BLaER1 treated with 17β-estradiol and CSF1 and Interleukin-3, amounts not matched to agents 10 nM and 100 nM (cell line): ENCODE results near the gene GIMAP8.

Source experiments
- H3K27ac ChIP-seq, 11 experiments: shearing (Covaris generic); formaldehyde crosslinking; 2 replicates each; pipeline ENCODE4 v1.8.1; 2022
- H3K27me3 ChIP-seq, 11 experiments: shearing (Covaris generic); formaldehyde crosslinking; 2 replicates each; pipeline ENCODE4 v1.8.1; 2022
- H3K36me3 ChIP-seq, 11 experiments: shearing (Covaris generic); formaldehyde crosslinking; 2 replicates each; pipeline ENCODE4 v1.8.1; 2022
- H3K4me1 ChIP-seq, 10 experiments: shearing (Covaris generic); formaldehyde crosslinking; 2 replicates each; pipeline ENCODE4 v1.8.1; 2022
- H3K4me2 ChIP-seq, 11 experiments: shearing (Covaris generic); formaldehyde crosslinking; 2 replicates each; pipeline ENCODE4 v1.8.1; 2022
- H3K4me3 ChIP-seq, 10 experiments: shearing (Covaris generic); formaldehyde crosslinking; 2 replicates each; pipeline ENCODE4 v1.8.1; 2022
- H3K9ac ChIP-seq, 11 experiments: shearing (Covaris generic); formaldehyde crosslinking; 2 replicates each; pipeline ENCODE4 v1.8.1; 2022
- H3K9me3 ChIP-seq, 11 experiments: shearing (Covaris generic); formaldehyde crosslinking; replicated peaks in 1 of 11; 2 replicates each; pipeline ENCODE4 v1.8.1; 2022
- H4K20me1 ChIP-seq, 11 experiments: shearing (Covaris generic); formaldehyde crosslinking; 2 replicates each; pipeline ENCODE4 v1.8.1; 2022
- Cebpa-rat ChIP-seq, 11 experiments: shearing (Covaris generic); IDR thresholded peaks; 2 replicates each; pipeline ENCODE4 v1.8.1; 2022

Gene GIMAP8

GRCh38 chr7:150429699-150430098, 20.7 kb upstream of the GIMAP8 start:
- Histone ChIP-seq H3K27ac (peak overlapping the region in 6 of 11 experiments; percentile 63 to 79 (median 71); a peak in 12 of 22 replicates), H3K27me3 (peaks cover 0 to 26% (median 0%) of the 10 kb centered on the region in 11 experiments; a peak in 5 of 22 replicates), H4K20me1 (no peaks in the 10 kb centered on the region; a peak in 1 of 22 replicates), H3K9ac (peak overlapping the region in 2 of 11 experiments; percentile 9 to 47; a peak in 1 of 22 replicates), H3K36me3 (no peaks in the 10 kb centered on the region), H3K4me1 (peaks cover 57 to 75% (median 67%) of the 10 kb centered on the region in 10 experiments), H3K9me3 (no peaks in the 10 kb centered on the region), H3K4me2 (peak overlapping the region; percentile 80 to 97 (median 87)), H3K4me3 (no peak overlapping the region)
- no peak for TF ChIP-seq Cebpa-rat (IDR thresholded peaks at IDR 0.05)

- TF ChIP-seq Cebpa-rat (IDR thresholded peaks at IDR 0.05): no peak
- H3K27ac ChIP-seq: peak overlapping the region in 4 of 11 experiments; percentile 64 to 79 (median 78); a peak in 7 of 22 replicates
- H3K27me3 ChIP-seq: peaks cover 0 to 26% (median 0%) of the 10 kb centered on the region in 11 experiments; a peak in 5 of 22 replicates
- no peaks in the 10 kb centered on the region for H3K9me3 ChIP-seq
- H3K4me2 ChIP-seq: peak overlapping the region in 10 of 11 experiments; percentile 31 to 97 (median 86); a peak in 21 of 22 replicates
- H3K36me3 ChIP-seq: no peaks in the 10 kb centered on the region
- no peak overlapping the region for H3K4me3 ChIP-seq
- H3K9ac ChIP-seq: no peak overlapping the region
- no peaks in the 10 kb centered on the region; a peak in 1 of 22 replicates for H4K20me1 ChIP-seq
- H3K4me1 ChIP-seq: peaks cover 65 to 84% (median 76%) of the 10 kb centered on the region in 10 experiments
Measured at GRCh38 chr7:150430465-150431085, 19.9 kb upstream of the GIMAP8 start.

- H3K4me3 ChIP-seq: no peak overlapping the region
- H4K20me1 ChIP-seq: no peaks in the 10 kb centered on the region; a peak in 1 of 22 replicates
- H3K9me3 ChIP-seq: no peaks in the 10 kb centered on the region
- H3K9ac ChIP-seq: no peak overlapping the region
- TF ChIP-seq Cebpa-rat (IDR thresholded peaks at IDR 0.05): no peak
- H3K4me2 ChIP-seq: peak overlapping the region in 6 of 11 experiments; percentile 8 to 93 (median 40); a peak in 4 of 22 replicates
- H3K27ac ChIP-seq: no peak overlapping the region
- H3K4me1 ChIP-seq: peaks cover 73 to 89% (median 82%) of the 10 kb centered on the region in 10 experiments
- peaks cover 0 to 26% (median 0%) of the 10 kb centered on the region in 11 experiments; a peak in 5 of 22 replicates for H3K27me3 ChIP-seq
- H3K36me3 ChIP-seq: no peaks in the 10 kb centered on the region
Measured at GRCh38 chr7:150431839-150432658, 18.4 kb upstream of the GIMAP8 start.

GRCh38 chr7:150432915-150433892, 17.2 kb upstream of the GIMAP8 start:
- Histone ChIP-seq H3K27me3 (peaks cover 0 to 22% (median 0%) of the 10 kb centered on the region in 11 experiments; a peak in 5 of 22 replicates), H3K9ac (no peak overlapping the region), H4K20me1 (no peaks in the 10 kb centered on the region; a peak in 1 of 22 replicates), H3K4me2 (peak overlapping the region; percentile 24 to 93 (median 64); a peak in 21 of 22 replicates), H3K4me1 (peaks cover 62 to 77% (median 70%) of the 10 kb centered on the region in 10 experiments), H3K27ac (no peak overlapping the region), H3K9me3 (no peaks in the 10 kb centered on the region), H3K4me3 (no peak overlapping the region), H3K36me3 (no peaks in the 10 kb centered on the region)
- no peak for TF ChIP-seq Cebpa-rat (IDR thresholded peaks at IDR 0.05)

GRCh38 chr7:150434240-150434639, 16.2 kb upstream of the GIMAP8 start:
- Histone ChIP-seq H3K4me3 (no peak overlapping the region), H3K9ac (no peak overlapping the region), H3K9me3 (no peaks in the 10 kb centered on the region), H4K20me1 (no peaks in the 10 kb centered on the region; a peak in 1 of 22 replicates), H3K27ac (0 out of 22 replicates have a peak overlapping the region, but pooled peaks of 2 of the 11 experiments have one; percentile 35 to 36), H3K4me1 (peaks cover 51 to 67% (median 61%) of the 10 kb centered on the region in 10 experiments), H3K27me3 (peaks cover 0 to 22% (median 0%) of the 10 kb centered on the region in 11 experiments; a peak in 5 of 22 replicates), H3K4me2 (peak overlapping the region in 10 of 11 experiments; percentile 55 to 93 (median 69); a peak in 18 of 22 replicates), H3K36me3 (no peaks in the 10 kb centered on the region)
- TF ChIP-seq Cebpa-rat (IDR thresholded peaks at IDR 0.05): no peak

GRCh38 chr7:150435047-150435389, 15.4 kb upstream of the GIMAP8 start:
- Histone ChIP-seq H3K27ac (peak overlapping the region in 8 of 11 experiments; percentile 48 to 79 (median 68); a peak in 16 of 22 replicates), H3K9ac (no peak overlapping the region; a peak in 1 of 22 replicates), H4K20me1 (no peaks in the 10 kb centered on the region; a peak in 1 of 22 replicates), H3K4me1 (peaks cover 50 to 67% (median 59%) of the 10 kb centered on the region in 10 experiments), H3K36me3 (no peaks in the 10 kb centered on the region), H3K4me2 (peak overlapping the region; percentile 55 to 93 (median 71)), H3K4me3 (no peak overlapping the region), H3K9me3 (no peaks in the 10 kb centered on the region), H3K27me3 (peaks cover 0 to 19% (median 0%) of the 10 kb centered on the region in 11 experiments; a peak in 5 of 22 replicates)
- TF ChIP-seq Cebpa-rat (IDR thresholded peaks at IDR 0.05): no peak

- H3K27me3 ChIP-seq: peaks cover 0 to 14% (median 0%) of the 10 kb centered on the region in 11 experiments; a peak in 5 of 22 replicates
- H3K4me1 ChIP-seq: peaks cover 44 to 64% (median 58%) of the 10 kb centered on the region in 10 experiments
- no peak overlapping the region; a peak in 1 of 20 replicates for H3K4me3 ChIP-seq
- TF ChIP-seq Cebpa-rat (IDR thresholded peaks at IDR 0.05): no peak
- H3K4me2 ChIP-seq: peak overlapping the region; percentile 55 to 93 (median 71)
- peak overlapping the region; percentile 48 to 79 (median 68); a peak in 20 of 22 replicates for H3K27ac ChIP-seq
- peaks cover 0 to under 1% (median 0%) of the 10 kb centered on the region in 11 experiments; a peak in 1 of 22 replicates for H3K9me3 ChIP-seq
- no peaks in the 10 kb centered on the region; a peak in 1 of 22 replicates for H4K20me1 ChIP-seq
- H3K36me3 ChIP-seq: no peaks in the 10 kb centered on the region
- peak overlapping the region in 6 of 11 experiments; percentile 8 to 44 (median 22); a peak in 5 of 22 replicates for H3K9ac ChIP-seq
Measured at GRCh38 chr7:150435390-150436073, 14.9 kb upstream of the GIMAP8 start.
